Neural cell (in vitro differentiated cells): ENCODE data around the gene PTPN20. TPM values are rescaled to one million over a fixed set of nuclear protein-coding genes. Genes with fewer than 3 reads are reported as not detected.

Experiments
- H2AFZ ChIP-seq: fragments of 200-600, 300-800 bp; sonication (generic), shearing (Covaris generic); 2 replicates; pipeline ENCODE4 v1.6.0; 2014; ENCODE audit warnings: low read depth, mild to moderate bottlenecking, antibody characterized with exemption, low read length, moderate library complexity
- H3F3A ChIP-seq: fragments of 200-600 bp; shearing (Covaris generic); 2 replicates; pipeline ENCODE4 v1.6.1; 2016; ENCODE audit warnings: mild to moderate bottlenecking, moderate library complexity, mixed read lengths, antibody characterized with exemption, low read length; ENCODE audit not compliant: insufficient read depth, poor library complexity, severe bottlenecking
- H3K27ac ChIP-seq: fragments of 200-600, 300-800 bp; sonication (generic), shearing (Covaris generic); 2 replicates; pipeline ENCODE4 v1.5.1; 2014; ENCODE audit warnings: mild to moderate bottlenecking, low read length, moderate library complexity
- H3K27me3 ChIP-seq: fragments of 300-800, 200-600 bp; sonication (generic), shearing (Covaris generic); 2 replicates; pipeline ENCODE4 v1.6.0; 2014; ENCODE audit warnings: mild to moderate bottlenecking, low read depth, low read length, moderate library complexity; ENCODE audit not compliant: insufficient read depth
- H3K36me3 ChIP-seq: fragments of 300-800, 200-600 bp; sonication (generic), shearing (Covaris generic); 2 replicates; pipeline ENCODE4 v1.5.1; 2014; ENCODE audit warnings: mild to moderate bottlenecking, antibody characterized with exemption, low read length, moderate library complexity; ENCODE audit not compliant: insufficient read depth
- H3K4me2 ChIP-seq: fragments of 300-800, 200-600 bp; sonication (generic), shearing (Covaris generic); 2 replicates; pipeline ENCODE4 v1.6.0; 2014; ENCODE audit warnings: mild to moderate bottlenecking, low read length
- H3K4me3 ChIP-seq: fragments of 300-800, 200-600 bp; sonication (generic), shearing (Covaris generic); 2 replicates; pipeline ENCODE4 v1.5.1; 2014; ENCODE audit warnings: mild to moderate bottlenecking, low read length, moderate library complexity
- H3K79me2 ChIP-seq: fragments of 200-600 bp; shearing (Covaris generic); replicated peaks from 2 replicates; pipeline ENCODE4 v1.6.0; 2014; ENCODE audit warnings: mild to moderate bottlenecking, low read length, moderate library complexity; ENCODE audit not compliant: insufficient read depth
- H3K9ac ChIP-seq: fragments of 300-800, 200-600 bp; sonication (generic), shearing (Covaris generic); 2 replicates; pipeline ENCODE4 v1.6.1; 2016; ENCODE audit warnings: mild to moderate bottlenecking, low read length, mixed read lengths
- H3K9me2 ChIP-seq: fragments of 200-600 bp; shearing (Covaris generic); 2 replicates; pipeline ENCODE4 v1.6.1; 2016; ENCODE audit warnings: mild to moderate bottlenecking, low read length, mixed read lengths; ENCODE audit not compliant: insufficient read depth
- H3K9me3 ChIP-seq: fragments of 200-600, 300-800 bp; sonication (generic), shearing (Covaris generic); 2 replicates; pipeline ENCODE4 v1.6.1; 2016; ENCODE audit warnings: mild to moderate bottlenecking, mixed run types, low read length, moderate library complexity, mixed read lengths
- H4K20me1 ChIP-seq: fragments of 200-600 bp; shearing (Covaris generic); 2 replicates; pipeline ENCODE4 v1.6.1; 2016; ENCODE audit warnings: mild to moderate bottlenecking, mixed run types; ENCODE audit not compliant: insufficient read depth
- CTCF ChIP-seq: fragments of 450-650 bp; IDR thresholded peaks from 2 replicates; pipeline ENCODE4 v1.5.1; 2014; ENCODE audit warnings: antibody characterized with exemption, mild to moderate bottlenecking, moderate library complexity; ENCODE audit not compliant: poor library complexity, severe bottlenecking
- EP300 ChIP-seq: fragments of 450-650 bp; conservative IDR thresholded peaks from 2 replicates; pipeline ENCODE4 v1.6.1; 2014; ENCODE audit warnings: antibody characterized with exemption, mild to moderate bottlenecking, moderate library complexity; ENCODE audit not compliant: poor library complexity, severe bottlenecking
- EZH2 ChIP-seq: fragments of 200-600, 300-800 bp; shearing (Covaris generic), sonication (generic); IDR thresholded peaks from 2 replicates; pipeline ENCODE4 v1.6.1; 2014; ENCODE audit warnings: antibody characterized with exemption, low read length, borderline replicate concordance, mild to moderate bottlenecking; ENCODE audit not compliant: insufficient read depth, poor library complexity, severe bottlenecking
- MXI1 ChIP-seq: fragments of 450-650 bp; conservative IDR thresholded peaks from 2 replicates; pipeline ENCODE4 v1.6.1; 2014; ENCODE audit warnings: antibody characterized with exemption, mild to moderate bottlenecking; ENCODE audit not compliant: poor library complexity, severe bottlenecking
- POLR2AphosphoS5 ChIP-seq: IDR thresholded peaks from 2 replicates; pipeline ENCODE4 v1.6.1; 2012
- RAD21 ChIP-seq: fragments of 450-650 bp; conservative IDR thresholded peaks from 2 replicates; pipeline ENCODE4 v1.6.1; 2014; ENCODE audit warnings: antibody characterized with exemption, mild to moderate bottlenecking, moderate library complexity
- SMC3 ChIP-seq: fragments of 450-650 bp; conservative IDR thresholded peaks from 2 replicates; pipeline ENCODE4 v1.6.1; 2014; ENCODE audit warnings: antibody characterized with exemption, mild to moderate bottlenecking, moderate library complexity; ENCODE audit not compliant: poor library complexity
- TAF1 ChIP-seq: IDR thresholded peaks from 2 replicates; pipeline ENCODE4 v1.6.1; 2012; ENCODE audit warnings: low read depth
- polyA plus RNA-seq: library from polyadenylated mRNA; depleted of rRNA; stranded (reverse); fragments of >200 nt; gene quantifications from 2 replicates; pipeline ENCODE4 v1.2.3, GENCODE V29; 2014
- TF ChIP-seq, protein P1 (sequence below): IDR thresholded peaks from 2 replicates; pipeline ENCODE4 v1.6.1; 2012; ENCODE audit warnings: borderline replicate concordance

PTPN20 gene
- polyA plus RNA-seq, 1 donor from 2014 or later: not detected

DNA sequence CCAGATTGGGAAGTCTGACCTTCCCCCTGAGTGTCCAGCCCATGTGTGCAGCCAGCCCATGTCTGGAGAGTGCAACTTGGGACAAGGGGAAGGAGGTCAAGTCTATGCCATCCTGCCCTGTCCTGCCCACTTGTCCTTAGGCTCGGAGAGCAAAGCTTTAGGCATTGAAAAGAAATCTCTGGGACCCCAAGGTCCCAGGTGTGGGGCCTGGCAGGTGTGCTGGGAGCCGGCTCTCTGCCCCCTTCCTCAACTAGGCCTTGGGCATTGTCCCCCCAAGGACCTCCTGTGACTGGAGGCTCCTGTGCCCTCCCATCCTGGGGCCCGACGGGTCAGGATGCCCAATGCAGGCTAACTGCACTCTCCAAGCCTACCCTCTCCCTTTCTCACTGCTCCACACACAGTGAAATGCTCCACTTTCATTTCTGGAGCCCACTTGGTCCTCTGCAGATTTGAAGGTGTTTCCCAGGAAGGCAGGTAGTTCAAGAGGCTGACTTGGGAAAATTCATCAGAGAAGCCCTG lies 124.7 kb downstream of the PTPN20 start:
- no peaks in the 10 kb centered on the region for H3K9me2 ChIP-seq
- no peak overlapping the region for H3K9ac ChIP-seq
- no peak overlapping the region for H3K27ac ChIP-seq
- no peaks in the 10 kb centered on the region for H4K20me1 ChIP-seq
- no peaks in the 10 kb centered on the region for H3K79me2 ChIP-seq
- no peaks in the 10 kb centered on the region for H3K36me3 ChIP-seq
- H2AFZ ChIP-seq: no peak overlapping the region
- no peaks in the 10 kb centered on the region for H3K9me3 ChIP-seq
- H3K27me3 ChIP-seq: no peaks in the 10 kb centered on the region
- TF ChIP-seq EP300 (no peak), MXI1 (no peak), SMC3 (no peak), CTCF (no peak), POLR2AphosphoS5 (no peak)
- no peaks in the 10 kb centered on the region for H3F3A ChIP-seq
- H3K4me2 ChIP-seq: no peak overlapping the region
- no peak overlapping the region for H3K4me3 ChIP-seq

GRCh38 chr10:47036771-47037170 lies 125.5 kb downstream of the PTPN20 start:
- no peaks in the 10 kb centered on the region for H3K9me2 ChIP-seq
- H2AFZ ChIP-seq: no peak overlapping the region
- H3K4me2 ChIP-seq: no peak overlapping the region
- H3K9me3 ChIP-seq: no peaks in the 10 kb centered on the region
- no peak overlapping the region for H3K4me3 ChIP-seq
- H3F3A ChIP-seq: no peaks in the 10 kb centered on the region
- no peaks in the 10 kb centered on the region for H4K20me1 ChIP-seq
- no peaks in the 10 kb centered on the region for H3K79me2 ChIP-seq
- H3K9ac ChIP-seq: no peak overlapping the region
- no peaks in the 10 kb centered on the region for H3K27me3 ChIP-seq
- TF ChIP-seq RAD21: no peak
- no peak for TF ChIP-seq SMC3
- TF ChIP-seq TAF1: no peak
- TF ChIP-seq CTCF: no peak
- TF ChIP-seq, protein P1, sequence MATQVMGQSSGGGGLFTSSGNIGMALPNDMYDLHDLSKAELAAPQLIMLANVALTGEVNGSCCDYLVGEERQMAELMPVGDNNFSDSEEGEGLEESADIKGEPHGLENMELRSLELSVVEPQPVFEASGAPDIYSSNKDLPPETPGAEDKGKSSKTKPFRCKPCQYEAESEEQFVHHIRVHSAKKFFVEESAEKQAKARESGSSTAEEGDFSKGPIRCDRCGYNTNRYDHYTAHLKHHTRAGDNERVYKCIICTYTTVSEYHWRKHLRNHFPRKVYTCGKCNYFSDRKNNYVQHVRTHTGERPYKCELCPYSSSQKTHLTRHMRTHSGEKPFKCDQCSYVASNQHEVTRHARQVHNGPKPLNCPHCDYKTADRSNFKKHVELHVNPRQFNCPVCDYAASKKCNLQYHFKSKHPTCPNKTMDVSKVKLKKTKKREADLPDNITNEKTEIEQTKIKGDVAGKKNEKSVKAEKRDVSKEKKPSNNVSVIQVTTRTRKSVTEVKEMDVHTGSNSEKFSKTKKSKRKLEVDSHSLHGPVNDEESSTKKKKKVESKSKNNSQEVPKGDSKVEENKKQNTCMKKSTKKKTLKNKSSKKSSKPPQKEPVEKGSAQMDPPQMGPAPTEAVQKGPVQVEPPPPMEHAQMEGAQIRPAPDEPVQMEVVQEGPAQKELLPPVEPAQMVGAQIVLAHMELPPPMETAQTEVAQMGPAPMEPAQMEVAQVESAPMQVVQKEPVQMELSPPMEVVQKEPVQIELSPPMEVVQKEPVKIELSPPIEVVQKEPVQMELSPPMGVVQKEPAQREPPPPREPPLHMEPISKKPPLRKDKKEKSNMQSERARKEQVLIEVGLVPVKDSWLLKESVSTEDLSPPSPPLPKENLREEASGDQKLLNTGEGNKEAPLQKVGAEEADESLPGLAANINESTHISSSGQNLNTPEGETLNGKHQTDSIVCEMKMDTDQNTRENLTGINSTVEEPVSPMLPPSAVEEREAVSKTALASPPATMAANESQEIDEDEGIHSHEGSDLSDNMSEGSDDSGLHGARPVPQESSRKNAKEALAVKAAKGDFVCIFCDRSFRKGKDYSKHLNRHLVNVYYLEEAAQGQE: no peak
- no peak for TF ChIP-seq EZH2
- H3K27ac ChIP-seq: no peak overlapping the region
- H3K36me3 ChIP-seq: no peaks in the 10 kb centered on the region
